AG10803 (cell line): ENCODE measurements around the gene APOO.

Source experiments
- DNase-seq: peaks from one replicate; pipeline ENCODE4 v3.0.0; 2010; ENCODE audit warnings: low read depth
- H3K4me3 ChIP-seq: 2 replicates; pipeline ENCODE4 v1.5.1; 2011; ENCODE audit warnings: mild to moderate bottlenecking, low read length, control low read depth
- TF ChIP-seq, protein P1 (sequence below): conservative IDR thresholded peaks from 2 replicates; pipeline ENCODE4 v1.5.1; 2011; ENCODE audit warnings: mild to moderate bottlenecking, low read length, control low read depth, inconsistent platforms

The APOO gene

DNA sequence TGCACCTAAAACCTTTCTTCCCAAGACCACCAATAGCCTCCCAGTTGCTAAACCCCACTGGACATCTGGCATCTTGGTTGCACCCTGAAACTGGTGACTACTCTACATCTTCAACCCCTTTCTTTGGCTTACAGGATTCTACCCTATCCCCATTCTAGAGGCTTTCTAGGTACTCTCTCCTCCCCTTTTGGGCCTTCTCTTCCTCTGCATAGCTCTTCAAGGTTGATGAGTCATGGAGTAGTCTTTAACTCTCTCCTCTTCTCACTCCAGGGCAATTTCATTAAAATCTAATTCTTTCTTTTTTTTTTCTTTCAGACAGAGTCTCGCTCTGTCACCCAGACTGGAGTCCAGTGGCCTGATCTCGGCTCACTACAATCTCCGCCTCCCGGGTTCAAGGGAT lies 16.8 kb downstream of the APOO start:
- TF ChIP-seq, protein P1, sequence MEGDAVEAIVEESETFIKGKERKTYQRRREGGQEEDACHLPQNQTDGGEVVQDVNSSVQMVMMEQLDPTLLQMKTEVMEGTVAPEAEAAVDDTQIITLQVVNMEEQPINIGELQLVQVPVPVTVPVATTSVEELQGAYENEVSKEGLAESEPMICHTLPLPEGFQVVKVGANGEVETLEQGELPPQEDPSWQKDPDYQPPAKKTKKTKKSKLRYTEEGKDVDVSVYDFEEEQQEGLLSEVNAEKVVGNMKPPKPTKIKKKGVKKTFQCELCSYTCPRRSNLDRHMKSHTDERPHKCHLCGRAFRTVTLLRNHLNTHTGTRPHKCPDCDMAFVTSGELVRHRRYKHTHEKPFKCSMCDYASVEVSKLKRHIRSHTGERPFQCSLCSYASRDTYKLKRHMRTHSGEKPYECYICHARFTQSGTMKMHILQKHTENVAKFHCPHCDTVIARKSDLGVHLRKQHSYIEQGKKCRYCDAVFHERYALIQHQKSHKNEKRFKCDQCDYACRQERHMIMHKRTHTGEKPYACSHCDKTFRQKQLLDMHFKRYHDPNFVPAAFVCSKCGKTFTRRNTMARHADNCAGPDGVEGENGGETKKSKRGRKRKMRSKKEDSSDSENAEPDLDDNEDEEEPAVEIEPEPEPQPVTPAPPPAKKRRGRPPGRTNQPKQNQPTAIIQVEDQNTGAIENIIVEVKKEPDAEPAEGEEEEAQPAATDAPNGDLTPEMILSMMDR = no peak
- DNase-seq = no peak
- no peak overlapping the region for H3K4me3 ChIP-seq

DNA sequence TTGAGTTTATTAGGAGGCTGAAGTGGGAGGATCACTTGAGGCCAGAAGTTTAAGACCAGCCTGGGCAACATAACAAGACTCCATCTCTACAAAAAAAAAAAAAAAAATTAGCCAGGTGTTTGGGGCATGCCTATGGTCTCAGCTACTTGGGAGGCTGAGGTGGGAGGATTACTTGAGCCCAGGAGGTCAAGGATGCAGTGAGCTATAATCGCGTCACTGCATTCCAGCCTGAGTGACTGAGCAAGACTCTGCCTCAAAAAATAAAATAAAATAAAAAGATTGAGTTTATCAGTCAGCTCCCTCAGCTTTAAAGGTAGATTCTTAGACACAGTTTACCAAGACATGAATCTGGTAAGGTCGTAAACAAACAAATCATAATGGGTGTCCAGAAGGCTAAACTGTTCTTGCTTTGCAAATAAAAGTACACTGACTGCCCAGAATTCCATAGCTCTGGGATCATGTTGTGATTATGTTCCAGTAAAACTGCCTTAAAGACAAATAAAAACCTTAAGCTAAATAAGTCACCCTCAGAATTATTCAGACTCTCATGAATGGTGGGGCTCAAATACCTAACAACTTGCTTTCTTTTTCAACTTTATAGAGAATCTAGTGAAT lies 18.7 kb downstream of the APOO start:
- TF ChIP-seq, protein P1 = no peak
- H3K4me3 ChIP-seq = no peak overlapping the region
- DNase-seq = peak; percentile 19

DNA sequence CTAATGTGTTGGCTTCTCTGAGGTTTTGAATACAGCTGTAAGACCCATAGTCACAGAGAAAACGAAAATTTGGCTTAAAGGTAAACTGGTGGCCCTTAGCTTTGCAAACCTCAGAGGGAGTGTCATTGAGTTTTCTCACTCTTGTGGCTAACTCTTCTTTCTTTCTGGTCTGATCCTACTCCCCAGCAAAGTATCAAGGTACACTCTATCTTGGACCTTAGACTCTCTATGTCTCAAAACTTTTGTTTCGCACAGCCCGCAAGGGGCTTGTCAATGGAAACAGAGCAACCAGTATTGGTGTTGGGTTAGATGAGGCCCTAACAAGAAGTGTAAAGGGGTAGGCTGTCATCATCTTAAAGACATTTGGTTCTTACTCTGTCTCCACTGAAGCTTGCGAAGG lies 19.8 kb downstream of the APOO start:
- H3K4me3 ChIP-seq = no peak overlapping the region
- no peak for DNase-seq
- TF ChIP-seq, protein P1 = no peak

DNA sequence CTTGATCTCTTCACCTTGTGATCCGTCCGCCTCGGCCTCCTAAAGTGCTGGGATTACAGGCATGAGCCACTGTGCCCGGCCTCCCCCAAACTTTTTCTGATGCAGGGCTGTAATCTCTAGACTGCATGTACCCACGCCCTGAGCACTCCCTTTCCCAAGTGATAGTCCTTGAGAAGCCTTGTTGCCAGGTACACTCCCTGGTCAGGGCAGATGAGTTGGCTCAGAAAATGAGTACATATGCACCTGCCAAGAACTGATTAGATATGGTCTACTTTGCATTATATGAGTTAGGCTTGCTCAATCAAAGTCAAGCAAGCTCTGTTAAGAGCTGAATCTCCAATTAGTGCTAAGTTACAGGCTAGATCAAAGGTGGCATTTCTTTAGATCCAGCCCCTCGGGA lies 20.3 kb downstream of the APOO start:
- TF ChIP-seq, protein P1 = no peak
- H3K4me3 ChIP-seq = no peak overlapping the region
- DNase-seq = no peak

- TF ChIP-seq, protein P1 = no peak
- DNase-seq = peak; percentile 11
- H3K4me3 ChIP-seq = no peak overlapping the region
Measured at GRCh38 chrX:23885803-23886202, 21.9 kb downstream of the APOO start.

GRCh38 chrX:23884427-23885024 lies 23.2 kb downstream of the APOO start:
- peak; percentile 22 for DNase-seq
- H3K4me3 ChIP-seq = no peak overlapping the region

More at GRCh38 chrX:23884427-23885024, 23.2 kb downstream of the APOO start:
- TF ChIP-seq, protein P1 = no peak
